HG03064 (cell line): ENCODE measurements around the gene TELO2.
"Not testable (repeated sequence)": the region's sequence is repeated elsewhere in the genome, so short reads cannot be mapped to it uniquely, and the experiment has no call there.

Experiments used
- ATAC-seq: cut with Tn5 transposase; IDR thresholded peaks from one replicate; pipeline ENCODE4 v1.9.1; 2021; ENCODE audit warnings: low read depth; ENCODE audit not compliant: unreplicated experiment

TELO2 gene

GRCh38 chr16:1457489-1458245, 35.5 kb upstream of the TELO2 start:
- no peak for ATAC-seq

GRCh38 chr16:1458336-1458976, 34.7 kb upstream of the TELO2 start:
- ATAC-seq = no peak

GRCh38 chr16:1458977-1459341, 34.2 kb upstream of the TELO2 start:
- ATAC-seq = no peak

- no peak for ATAC-seq
Observed at GRCh38 chr16:1459967-1460366, 33.2 kb upstream of the TELO2 start.

GRCh38 chr16:1460602-1461138, 32.5 kb upstream of the TELO2 start:
- ATAC-seq = no peak

- ATAC-seq = no peak
Observed at GRCh38 chr16:1461146-1461545, 32.0 kb upstream of the TELO2 start.

DNA sequence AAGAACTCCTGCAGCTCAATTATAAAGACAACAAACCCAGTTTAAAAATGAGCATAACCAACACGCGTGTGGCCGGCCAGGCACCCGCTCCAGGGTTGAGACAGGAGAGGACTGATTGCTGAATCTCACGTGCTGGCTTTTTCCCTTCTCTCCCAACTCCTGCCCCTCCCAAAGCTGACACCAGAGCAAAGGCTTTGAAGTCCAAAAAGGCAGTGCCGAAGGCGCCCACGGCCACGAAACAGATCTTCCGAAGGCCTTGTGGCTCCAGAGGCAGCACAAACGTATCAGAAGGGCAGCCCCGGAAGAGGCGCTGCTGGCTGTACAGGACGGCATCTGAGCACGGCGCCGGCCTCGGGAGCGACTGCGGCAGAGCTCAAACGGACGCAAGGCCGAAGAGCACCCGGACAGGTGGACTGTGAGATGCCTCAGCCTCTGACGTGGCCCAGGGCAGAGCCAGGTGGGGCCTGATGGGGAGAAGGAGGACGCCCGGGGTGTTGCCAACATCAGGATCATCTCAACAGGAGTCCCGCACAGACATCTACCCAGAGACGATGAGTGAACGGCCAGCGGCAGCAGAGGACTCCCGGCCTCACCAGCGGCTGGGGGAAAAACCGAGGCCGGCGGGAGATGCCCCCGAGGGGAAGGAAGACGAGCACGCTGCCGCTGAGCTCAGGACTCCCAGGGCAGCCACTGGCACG, 28.8 kb upstream of the TELO2 start:
- ATAC-seq = no peak

DNA sequence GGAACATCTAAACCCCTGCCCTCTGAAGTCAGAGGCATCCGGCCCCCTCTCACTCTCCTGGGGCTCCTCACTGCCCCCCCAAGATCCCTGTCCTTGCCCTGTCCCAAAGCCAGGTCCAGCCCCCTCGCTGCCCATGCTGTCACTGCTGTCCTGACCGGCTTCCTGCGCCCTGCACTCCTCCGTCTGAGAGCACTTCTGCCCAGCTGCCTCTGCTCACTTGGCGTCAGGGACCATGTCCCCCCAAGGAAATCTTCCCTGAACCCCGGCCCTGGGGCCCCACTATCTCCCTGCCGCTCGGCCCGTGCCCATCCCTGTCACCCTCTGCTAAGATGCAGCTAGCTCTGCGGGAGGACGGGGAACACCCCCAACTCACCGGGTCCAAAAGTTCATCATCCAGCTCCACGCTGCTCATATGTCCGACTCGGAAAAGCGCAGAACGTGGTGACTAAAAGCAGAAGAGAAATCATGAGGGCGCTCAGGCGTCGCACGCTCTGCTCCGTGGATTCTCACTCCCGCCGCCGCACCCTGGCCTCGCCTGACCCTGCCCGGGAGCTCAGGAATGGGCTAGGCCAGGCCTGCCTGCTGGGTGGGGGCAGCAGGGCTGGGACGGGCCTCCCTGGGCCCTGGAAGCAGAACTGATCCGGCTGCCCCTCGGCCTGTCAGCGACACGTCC, 28.1 kb upstream of the TELO2 start:
- ATAC-seq = no peak

- ATAC-seq = no peak
Observed at GRCh38 chr16:1465567-1465915, 27.6 kb upstream of the TELO2 start.

- ATAC-seq = no peak
Observed at GRCh38 chr16:1466054-1466453, 27.1 kb upstream of the TELO2 start.

GRCh38 chr16:1466968-1467521, 26.1 kb upstream of the TELO2 start:
- no peak for ATAC-seq

DNA sequence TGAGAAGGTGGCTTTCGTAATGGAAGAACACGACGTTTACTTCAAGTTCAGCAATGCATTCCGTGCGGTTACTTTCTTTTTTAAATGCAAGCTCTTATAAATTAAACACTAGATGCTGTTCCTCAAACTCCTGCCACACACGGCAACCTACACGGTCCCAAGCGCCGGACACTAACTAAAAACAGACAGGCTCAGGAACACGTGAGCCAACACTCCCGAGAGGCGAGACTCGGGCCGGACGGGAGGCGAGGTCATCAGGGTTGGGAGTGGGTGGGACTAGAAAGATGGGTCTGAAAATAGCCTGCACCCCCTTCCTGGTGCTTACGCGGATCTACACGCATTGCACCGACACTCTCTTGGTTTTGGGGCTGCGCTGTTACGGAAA, 24.7 kb upstream of the TELO2 start:
- no peak for ATAC-seq

GRCh38 chr16:1469141-1469540, 24.0 kb upstream of the TELO2 start:
- not testable (repeated sequence) for ATAC-seq

DNA sequence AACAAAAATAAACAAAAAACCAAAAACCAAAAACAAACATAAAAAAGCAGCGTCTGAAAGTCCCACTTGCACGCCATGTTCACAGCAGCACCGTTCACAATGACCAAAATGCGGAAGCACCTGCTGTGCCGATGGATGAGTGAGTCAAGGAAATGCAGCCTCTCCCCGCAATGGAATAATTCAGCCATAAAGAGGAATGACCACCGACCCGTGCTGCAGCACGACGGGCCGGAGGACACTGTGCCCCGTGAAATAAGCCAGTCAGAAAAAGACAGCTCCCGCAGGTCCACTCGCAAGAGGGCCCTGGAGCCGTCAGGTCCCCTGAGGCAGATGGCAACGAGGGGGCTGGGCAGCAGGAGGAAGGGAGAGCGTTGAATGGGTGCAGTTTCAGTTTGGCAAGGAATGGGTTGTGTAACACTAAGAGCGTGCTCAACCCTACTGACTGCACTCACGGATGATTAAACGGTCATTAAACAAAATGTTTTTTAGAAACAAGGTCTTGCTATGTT, 23.4 kb upstream of the TELO2 start:
- ATAC-seq = no peak

GRCh38 chr16:1470481-1471251, 22.5 kb upstream of the TELO2 start:
- no peak for ATAC-seq

GRCh38 chr16:1471569-1472194, 21.5 kb upstream of the TELO2 start:
- ATAC-seq = no peak

DNA sequence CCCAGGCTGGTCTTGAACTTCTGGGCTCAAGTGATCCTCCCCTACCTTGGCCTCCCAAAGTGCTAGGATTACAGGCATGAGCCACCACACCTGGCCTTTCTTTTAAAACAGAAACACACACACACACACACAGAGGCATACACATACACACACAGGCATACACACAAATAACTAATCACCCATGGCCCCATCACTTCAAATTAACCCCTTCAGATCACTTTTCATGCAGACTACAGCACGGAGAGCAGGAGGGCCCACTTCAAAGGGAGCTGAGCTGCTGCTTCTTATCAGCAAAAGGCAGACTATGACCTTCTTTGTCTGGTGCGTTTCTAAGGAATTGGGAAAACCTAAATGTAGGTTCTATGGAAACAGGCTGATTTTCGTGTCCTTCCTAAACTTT, 20.2 kb upstream of the TELO2 start:
- no peak for ATAC-seq

GRCh38 chr16:1474082-1474795, 18.9 kb upstream of the TELO2 start:
- ATAC-seq = no peak
